GM18502 (cell line): ENCODE measurements around the gene OR10K2.
"Not testable (repeated sequence)": the region's sequence is repeated elsewhere in the genome, so short reads cannot be mapped to it uniquely, and the experiment has no call there.

Source experiments
- ATAC-seq: cut with Tn5 transposase; IDR thresholded peaks from one replicate; pipeline ENCODE4 v1.9.1; 2021; ENCODE audit warnings: mild to moderate bottlenecking; ENCODE audit not compliant: unreplicated experiment, poor library complexity

The OR10K2 gene, protein sequence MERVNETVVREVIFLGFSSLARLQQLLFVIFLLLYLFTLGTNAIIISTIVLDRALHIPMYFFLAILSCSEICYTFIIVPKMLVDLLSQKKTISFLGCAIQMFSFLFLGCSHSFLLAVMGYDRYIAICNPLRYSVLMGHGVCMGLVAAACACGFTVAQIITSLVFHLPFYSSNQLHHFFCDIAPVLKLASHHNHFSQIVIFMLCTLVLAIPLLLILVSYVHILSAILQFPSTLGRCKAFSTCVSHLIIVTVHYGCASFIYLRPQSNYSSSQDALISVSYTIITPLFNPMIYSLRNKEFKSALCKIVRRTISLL

DNA sequence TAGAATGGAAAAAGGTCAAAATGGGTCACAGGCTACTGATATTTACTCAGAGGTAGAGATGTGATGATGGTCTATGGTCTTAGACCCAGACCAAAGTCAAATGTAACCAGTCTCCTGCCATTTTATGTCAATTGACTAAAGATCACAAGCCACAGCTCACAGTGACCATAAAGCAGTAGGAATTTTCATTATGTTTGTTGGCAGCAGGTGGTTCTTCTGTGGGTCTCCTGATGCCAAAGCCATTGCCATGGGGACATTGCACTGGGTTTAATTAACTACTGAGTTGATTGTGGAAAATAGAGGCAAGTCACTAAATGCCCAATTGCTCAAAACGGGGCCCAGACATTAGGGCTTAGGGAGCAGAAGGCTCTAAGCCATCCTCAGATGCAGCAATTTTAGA, at the start of gene OR10K2:
OR10K2 (minus strand) TSS at position 101 of the 400 bp plus-strand sequence. CDS start 5,371 bp downstream, outside the sequence.
- ATAC-seq: no peak

DNA sequence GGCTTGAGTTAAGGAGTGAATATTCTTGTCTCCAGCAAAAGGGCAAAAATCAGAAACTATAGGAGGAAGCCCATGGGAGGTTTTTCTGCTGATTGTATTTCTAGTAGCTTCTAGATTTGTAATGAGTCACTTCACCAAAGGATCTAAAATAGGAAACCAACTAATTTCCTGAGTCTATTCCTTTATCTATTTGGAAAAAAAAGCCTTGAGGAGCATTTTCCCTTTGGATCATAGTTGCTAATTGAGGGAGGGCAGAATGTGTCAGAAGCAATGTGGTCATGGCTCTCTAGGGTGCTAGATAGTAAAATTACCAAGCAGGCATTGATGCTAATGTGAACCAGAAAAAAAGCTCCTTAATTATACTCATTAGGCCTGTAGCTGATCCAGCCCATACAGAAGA, 45.9 kb upstream of the OR10K2 start, which contains the start of gene OR10R2:
OR10R2 (plus strand) TSS at position 301 of the 400 bp plus-strand sequence. CDS start 106 bp downstream, outside the sequence.
- ATAC-seq: no peak

- ATAC-seq: no peak
Measured at GRCh38 chr1:158461534-158461933, 35.5 kb upstream of the OR10K2 start, which contains the start of gene OR10K1. OR10K1 (plus strand) TSS chr1:158461834; CDS start chr1:158465562, 3,728 bp downstream.

DNA sequence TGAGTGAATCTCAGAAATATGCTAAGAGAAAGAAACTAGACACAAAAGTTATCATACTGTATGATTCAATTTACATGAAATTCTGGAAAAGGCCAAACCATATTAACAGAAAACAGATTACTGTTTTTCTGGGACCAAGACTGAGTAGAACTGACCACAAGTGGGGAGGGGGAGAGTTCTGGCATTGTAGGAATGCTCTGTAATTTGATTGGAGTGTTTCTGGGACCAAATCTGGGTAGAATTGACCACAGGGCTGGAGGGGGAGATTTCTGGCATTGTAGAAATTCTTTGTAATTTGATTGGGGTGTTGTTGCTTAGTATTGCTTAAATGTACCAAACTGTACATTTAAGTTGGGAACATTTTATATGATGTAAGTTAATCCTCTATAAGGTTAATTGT, 32.2 kb upstream of the OR10K2 start:
- ATAC-seq: no peak

GRCh38 chr1:158457246-158457645, 31.2 kb upstream of the OR10K2 start:
- no peak for ATAC-seq

DNA sequence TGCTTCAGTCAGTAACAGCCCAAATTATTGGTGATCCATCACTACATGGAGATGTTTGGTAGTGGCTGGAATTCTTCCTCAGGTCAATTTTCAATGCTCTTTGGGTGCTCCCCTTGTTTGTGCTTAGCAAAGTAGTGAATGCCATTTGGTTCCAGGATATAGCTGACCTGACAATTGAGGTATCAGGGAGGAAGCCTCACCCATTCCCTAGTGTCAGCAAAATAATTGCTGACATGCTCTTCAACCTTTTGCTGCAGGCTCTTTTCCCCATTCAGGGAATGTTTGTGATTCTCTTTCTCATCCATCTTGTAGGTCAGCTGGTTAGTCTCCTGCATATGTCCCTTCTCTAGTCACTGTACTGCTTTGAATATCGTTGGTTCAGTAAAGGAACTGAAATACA, 28.5 kb upstream of the OR10K2 start:
- ATAC-seq: no peak

GRCh38 chr1:158445376-158445775, 19.3 kb upstream of the OR10K2 start:
- no peak for ATAC-seq

DNA sequence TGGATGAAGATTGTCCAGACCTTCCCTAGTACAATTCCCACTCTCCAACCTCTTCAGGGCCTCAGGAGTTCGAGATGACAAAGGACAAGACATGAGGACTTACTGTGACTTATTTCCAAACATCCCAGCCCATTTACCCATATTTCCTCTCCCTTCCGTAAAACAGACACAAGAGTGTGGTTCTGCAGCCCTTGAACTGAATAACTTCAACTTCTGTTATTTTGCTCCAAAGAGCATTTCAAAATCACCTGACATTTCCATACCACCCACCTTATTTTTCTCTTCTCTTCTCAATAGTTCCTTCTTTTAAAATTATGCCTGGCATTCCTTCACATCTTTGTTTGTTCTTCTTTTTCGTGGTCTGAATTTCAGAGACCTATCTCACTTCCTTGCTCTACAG, 8.7 kb upstream of the OR10K2 start:
- no peak for ATAC-seq

GRCh38 chr1:158430163-158430562, 4.1 kb upstream of the OR10K2 start:
- not testable (repeated sequence) for ATAC-seq

- no peak for ATAC-seq
Measured at GRCh38 chr1:158425027-158425426, 1.0 kb downstream of the OR10K2 start.

GRCh38 chr1:158422212-158422611, 3.8 kb downstream of the OR10K2 start:
- ATAC-seq: no peak

DNA sequence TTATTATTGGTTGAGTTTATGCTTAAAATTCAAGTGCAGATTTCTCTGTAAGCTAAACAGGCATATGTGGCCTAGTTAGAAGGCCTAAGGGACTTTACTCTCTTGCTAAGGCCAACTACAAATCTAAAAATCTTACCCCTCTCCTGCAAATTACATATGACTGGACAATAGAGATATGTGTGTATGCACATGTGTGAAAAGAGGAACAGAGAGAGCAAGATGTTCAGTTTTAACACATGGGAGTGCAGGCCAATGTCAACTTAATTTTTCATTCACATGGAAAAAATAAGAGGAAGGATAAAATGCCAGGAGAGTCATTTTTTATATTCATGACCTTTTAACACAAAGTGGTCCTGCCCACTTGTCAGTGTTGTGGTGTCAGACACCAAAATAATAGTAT, 8.5 kb downstream of the OR10K2 start:
- ATAC-seq: no peak

DNA sequence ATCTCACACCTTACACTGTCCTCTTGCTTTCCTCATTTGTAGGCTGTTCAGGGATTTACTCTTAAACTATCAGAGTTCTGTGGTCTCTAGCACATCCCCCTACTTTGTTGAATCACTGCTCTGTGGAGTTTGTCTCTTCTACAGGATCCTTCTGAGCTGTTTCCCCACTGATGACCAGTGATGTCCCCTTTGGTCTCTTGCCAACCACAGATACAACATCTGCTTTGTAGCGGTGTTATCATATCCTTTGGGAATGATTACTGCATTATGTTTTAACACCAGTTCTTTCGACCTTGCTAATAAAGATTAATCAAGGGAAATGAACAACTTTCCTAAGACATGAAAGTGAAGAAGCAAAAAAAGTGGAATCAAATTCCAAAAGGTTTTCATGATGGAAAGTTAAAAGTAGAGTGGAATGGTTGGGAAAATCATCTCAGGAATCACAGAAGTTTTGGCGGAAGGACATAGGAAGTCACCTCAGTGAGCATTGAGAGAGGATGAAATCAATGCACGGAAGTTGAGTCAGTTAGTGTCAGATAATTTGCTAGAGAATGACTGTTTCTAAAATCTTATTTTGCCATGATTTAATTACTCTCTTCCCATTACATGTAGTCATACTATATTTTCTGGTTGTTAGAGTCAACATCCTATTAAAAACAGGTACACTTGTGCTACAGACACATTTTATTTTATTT, 11.2 kb downstream of the OR10K2 start:
- no peak for ATAC-seq

GRCh38 chr1:158407092-158407491, 18.9 kb downstream of the OR10K2 start:
- ATAC-seq: no peak

GRCh38 chr1:158400871-158401270, 25.2 kb downstream of the OR10K2 start:
- ATAC-seq: no peak

DNA sequence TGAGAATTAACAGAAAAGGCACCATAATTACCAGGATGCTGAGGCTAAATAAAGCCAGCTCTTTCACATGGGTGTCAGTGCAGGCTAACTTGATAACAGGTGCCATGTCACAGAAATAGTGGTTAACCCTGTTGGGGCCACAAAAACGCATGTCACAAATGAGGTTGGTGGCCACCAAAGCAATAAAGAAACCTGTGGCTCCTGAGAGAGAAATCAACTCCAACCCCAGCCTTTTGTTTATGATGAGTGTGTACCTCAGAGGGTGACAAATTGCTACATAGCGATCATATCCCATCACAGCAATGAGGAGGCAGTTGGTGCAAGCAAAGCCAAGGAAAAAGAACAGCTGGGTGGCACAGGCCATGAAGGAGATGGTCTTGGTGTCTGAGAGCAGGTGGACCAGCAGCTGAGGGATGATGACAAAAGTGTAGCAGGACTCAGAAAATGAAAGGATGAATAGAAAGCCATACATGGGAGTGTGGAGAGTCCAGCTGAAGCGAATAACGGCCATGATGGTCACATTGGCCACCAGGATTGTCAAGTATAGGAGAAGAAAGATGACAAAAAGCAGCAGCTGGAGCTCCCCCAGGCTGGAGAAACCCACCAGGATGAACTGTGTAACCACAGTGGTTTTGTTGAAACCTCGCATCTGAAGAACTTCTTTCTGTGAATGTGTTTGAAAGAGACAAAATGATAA, 27.1 kb downstream of the OR10K2 start, which contains the start of gene OR10T2:
OR10T2 (minus strand) TSS at position 649 of the 697 bp plus-strand sequence; CDS start at position 649, 0 bp downstream.
- ATAC-seq: no peak

GRCh38 chr1:158396646-158397045, 29.4 kb downstream of the OR10K2 start:
- no peak for ATAC-seq

DNA sequence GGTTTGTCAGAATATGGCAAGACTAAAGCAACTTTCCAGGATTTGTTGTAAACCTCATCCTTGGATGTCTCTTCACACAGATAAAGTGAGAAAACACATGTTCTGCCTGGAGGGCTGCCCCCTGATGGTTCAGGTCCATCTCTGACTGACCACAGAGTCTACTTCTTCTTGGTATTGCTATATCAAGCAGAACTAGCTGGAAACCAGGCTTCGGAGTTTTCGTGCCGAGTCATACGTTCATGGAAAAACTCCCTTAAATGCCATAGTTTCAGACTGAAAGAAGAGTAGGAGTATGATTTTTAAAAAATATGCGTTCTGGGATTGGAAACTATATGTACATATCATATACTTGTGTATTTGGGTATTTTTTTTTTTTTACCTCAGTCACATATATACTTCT, 32.6 kb downstream of the OR10K2 start:
- ATAC-seq: no peak

GRCh38 chr1:158391099-158391498, 34.9 kb downstream of the OR10K2 start:
- ATAC-seq: no peak

DNA sequence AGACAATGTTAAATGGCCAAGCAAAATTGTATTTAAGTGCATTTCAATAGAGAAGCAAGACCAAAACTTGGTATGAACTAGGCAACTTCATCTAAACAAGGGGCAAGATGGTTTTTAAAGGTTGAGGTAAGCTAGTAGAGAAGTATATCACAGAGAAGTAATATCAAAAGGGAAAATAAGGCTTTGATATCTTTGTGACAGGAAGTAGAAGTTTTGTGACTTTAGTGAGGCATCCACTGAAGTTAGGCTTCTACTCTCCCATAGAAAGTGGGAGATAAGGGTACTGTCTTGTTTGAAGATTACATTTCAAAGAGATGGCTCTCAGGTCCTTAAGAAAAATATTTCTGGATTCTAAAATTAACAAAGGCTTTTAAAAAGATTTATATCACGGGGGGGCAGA, 35.7 kb downstream of the OR10K2 start:
- ATAC-seq: no peak

DNA sequence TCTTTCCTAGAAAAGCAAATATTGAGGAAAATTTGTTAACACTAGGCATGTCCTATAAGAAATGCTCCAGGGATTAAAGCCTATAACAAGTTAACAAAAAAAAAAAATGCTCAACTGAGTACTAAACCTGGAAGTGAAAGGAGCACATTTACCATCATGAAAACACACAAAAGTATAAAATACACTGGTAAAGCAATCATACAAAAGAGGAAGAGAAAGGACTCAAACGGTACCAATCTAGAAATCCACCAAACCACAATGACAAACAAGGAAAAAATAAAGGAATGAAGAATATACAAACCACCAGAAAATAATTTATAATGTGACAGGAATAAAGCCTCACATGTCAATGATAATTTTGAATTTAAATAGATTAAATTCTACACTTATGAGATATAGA, 51.2 kb downstream of the OR10K2 start:
- ATAC-seq: no peak
